GM03348 (cell line): ENCODE measurements around the gene ACOT2.

ENCODE experiments used
- DNase-seq: peaks from one replicate; pipeline ENCODE4 v3.0.0; 2012; ENCODE audit warnings: low spot score

The ACOT2 gene

DNA sequence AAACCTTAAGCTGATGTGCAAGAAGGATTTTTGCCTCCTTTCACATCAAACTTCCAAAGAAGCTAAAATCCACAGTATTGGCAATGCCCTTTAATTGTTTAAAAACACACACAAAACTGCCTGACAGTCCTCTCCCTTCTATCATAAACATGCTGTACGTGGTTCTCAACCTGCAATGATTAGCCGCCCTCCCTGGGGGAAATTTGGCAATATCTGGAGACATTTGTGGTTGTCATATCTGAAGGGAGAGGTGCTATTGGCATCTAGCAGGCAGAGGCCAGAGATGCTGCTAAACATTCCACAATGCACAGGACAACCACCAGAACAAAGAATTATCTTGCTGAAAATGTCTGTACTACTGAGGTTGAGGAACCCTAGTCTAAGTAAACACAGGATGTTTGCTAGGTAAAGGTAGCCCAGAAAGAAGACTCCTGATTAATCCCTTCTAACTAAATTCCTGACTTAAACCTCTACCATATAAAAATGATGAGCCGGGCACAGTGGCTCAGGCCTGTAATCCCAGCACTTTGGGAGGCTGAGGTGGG lies 44.5 kb downstream of the ACOT2 start:
- no peak for DNase-seq

DNA sequence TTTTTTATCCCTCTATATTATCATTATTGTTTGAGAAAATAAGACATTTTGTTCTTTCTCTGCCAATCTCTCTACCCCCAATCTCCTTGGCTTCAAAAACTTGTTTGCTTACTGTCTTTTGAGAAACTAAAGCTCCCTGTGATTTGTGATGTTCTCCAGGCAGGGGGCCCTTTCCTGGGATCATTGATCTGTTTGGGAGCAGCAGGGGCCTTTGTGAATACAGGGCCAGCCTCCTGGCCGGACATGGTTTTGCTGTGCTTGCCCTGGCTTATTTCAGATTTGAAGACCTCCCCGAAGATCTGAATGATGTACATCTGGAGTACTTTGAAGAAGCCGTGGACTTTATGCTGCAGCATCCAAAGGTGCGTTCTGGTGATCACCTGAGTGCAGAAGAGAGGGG lies 47.8 kb downstream of the ACOT2 start:
- DNase-seq = no peak

DNA sequence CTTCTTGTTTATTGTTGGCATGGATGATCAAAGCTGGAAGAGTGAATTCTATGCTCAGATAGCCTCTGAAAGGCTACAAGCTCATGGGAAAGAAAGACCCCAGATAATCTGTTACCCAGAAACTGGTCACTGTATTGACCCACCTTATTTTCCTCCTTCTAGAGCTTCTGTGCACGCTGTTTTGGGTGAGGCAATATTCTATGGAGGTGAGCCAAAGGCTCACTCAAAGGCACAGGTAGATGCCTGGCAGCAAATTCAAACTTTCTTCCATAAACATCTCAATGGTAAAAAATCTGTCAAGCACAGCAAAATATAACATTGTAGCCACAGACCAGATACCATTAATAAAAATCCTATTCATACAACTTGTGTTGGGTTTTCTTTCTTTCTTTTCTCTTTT lies 50.5 kb downstream of the ACOT2 start:
- no peak for DNase-seq

DNA sequence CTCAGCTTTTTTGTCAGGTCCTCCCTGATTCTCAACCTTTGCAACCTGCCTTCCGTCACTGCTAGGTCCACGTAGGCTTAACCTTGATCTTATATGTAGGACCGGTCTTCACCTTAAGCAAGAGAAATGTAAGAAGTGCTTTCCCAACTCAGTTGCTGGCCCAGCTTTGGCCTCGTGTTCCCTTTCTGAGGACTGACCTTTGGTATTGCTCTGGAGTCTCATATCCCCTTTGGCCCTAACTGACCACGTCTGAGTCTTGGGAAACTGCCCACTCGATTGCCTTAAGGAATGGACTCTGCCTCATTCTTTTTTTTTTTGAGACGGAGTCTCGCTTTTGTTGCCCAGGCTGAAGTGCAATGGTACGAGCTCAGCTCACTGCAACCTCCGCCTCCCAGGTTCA lies 51.3 kb downstream of the ACOT2 start:
- DNase-seq = no peak

DNA sequence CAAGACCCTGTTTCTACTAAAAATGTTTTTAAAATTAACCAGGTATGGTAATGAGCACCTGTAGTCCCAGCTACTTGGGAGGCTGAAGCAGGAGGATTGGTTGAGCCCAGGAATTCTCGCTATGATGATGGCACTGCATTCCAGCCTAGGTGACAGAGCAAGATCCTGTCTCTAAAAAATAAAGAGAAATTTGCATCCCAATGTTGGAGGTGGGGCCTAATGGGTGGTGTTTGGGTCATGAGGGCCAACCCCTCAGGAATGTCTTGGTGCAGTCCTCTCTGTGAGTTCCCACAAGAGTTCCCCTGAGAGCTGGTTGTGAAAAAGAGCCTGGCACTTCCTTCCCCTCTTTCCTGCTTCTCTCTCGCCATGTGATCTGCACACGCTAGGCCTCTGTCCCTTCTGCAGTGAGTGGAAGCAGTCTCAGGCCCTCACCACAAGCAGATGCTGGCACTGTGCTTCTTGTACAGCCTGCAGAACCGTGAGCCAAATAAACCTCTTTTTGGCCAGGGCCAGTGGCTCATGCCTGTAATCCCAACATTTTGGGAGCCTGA lies 54.6 kb downstream of the ACOT2 start:
- DNase-seq = no peak
